ENCODE data around the gene ETV2.

DNA sequence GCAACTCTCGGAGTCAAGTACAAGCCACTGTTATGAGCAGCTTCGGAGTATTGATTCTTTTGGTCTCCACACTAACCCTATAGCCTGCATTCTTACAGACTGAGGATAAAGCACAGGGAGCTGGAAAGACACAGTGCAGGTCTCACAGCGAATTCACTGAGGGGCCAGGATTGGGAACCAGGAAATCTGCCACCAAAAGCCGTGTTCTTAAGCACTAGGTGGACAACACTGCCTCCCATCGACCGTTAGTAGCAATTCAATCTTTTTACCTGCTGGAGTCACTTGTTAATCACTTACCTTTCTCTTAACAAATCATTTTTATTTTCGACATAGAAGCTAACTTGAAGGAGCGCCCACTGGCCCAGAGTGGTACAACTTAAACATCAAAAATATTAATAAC, 49.3 kb upstream of the ETV2 start:
- TF ChIP-seq ARNTL (CRISPR knock-in tag; IDR thresholded peaks at IDR 0.05; ENCODE audit: borderline replicate concordance, low read depth): no peak
- no peak for TF ChIP-seq ZFP30 (CRISPR knock-in tag; IDR thresholded peaks at IDR 0.05)
- TF ChIP-seq, protein P1, sequence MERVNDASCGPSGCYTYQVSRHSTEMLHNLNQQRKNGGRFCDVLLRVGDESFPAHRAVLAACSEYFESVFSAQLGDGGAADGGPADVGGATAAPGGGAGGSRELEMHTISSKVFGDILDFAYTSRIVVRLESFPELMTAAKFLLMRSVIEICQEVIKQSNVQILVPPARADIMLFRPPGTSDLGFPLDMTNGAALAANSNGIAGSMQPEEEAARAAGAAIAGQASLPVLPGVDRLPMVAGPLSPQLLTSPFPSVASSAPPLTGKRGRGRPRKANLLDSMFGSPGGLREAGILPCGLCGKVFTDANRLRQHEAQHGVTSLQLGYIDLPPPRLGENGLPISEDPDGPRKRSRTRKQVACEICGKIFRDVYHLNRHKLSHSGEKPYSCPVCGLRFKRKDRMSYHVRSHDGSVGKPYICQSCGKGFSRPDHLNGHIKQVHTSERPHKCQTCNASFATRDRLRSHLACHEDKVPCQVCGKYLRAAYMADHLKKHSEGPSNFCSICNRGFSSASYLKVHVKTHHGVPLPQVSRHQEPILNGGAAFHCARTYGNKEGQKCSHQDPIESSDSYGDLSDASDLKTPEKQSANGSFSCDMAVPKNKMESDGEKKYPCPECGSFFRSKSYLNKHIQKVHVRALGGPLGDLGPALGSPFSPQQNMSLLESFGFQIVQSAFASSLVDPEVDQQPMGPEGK (CRISPR knock-in tag; IDR thresholded peaks at IDR 0.05; ENCODE audit: borderline replicate concordance): no peak
- TF ChIP-seq GLIS3 (CRISPR knock-in tag; IDR thresholded peaks at IDR 0.05): no peak
- no peak for TF ChIP-seq ZC3H10 (CRISPR knock-in tag; IDR thresholded peaks at IDR 0.05)
- no peak for TF ChIP-seq SNAI2 (CRISPR knock-in tag; IDR thresholded peaks at IDR 0.05)
- TF ChIP-seq RARB (CRISPR knock-in tag; IDR thresholded peaks at IDR 0.05): no peak
- no peak for TF ChIP-seq ZNF565 (CRISPR knock-in tag; conservative IDR thresholded peaks at IDR 0.05; ENCODE audit: low read depth)
- no peak for TF ChIP-seq BACH2 (CRISPR knock-in tag; IDR thresholded peaks at IDR 0.05; ENCODE audit: borderline replicate concordance)
- TF ChIP-seq ISL1 (CRISPR knock-in tag; IDR thresholded peaks at IDR 0.05): no peak
